Panc1 (cell line): Measurements from ENCODE around the gene OXCT1. TPM values are rescaled to one million over a fixed set of nuclear protein-coding genes. Genes with fewer than 3 reads are reported as not detected.

Experiments used
- ATAC-seq: fragments of 200-7000 bp; cut with Tn5 transposase; 2 replicates; pipeline ENCODE4 v1.9.1; 2020; ENCODE audit warnings: mild to moderate bottlenecking, moderate library complexity
- BruUV-seq: library from RNA; stranded (reverse); fragments of 400-500 nt; replicated peaks from 2 replicates; lab custom pipeline; 2021; lab: Mats Ljungman, UMichigan
- CTCF ChIA-PET: fragments of 300-600 bp; sonication (Branson Sonifier 250); formaldehyde crosslinking; loops from one replicate; lab custom pipeline; 2022; ENCODE audit warnings: antibody characterized with exemption; lab: Charles Lee
- POLR2A ChIA-PET: fragments of 300-600 bp; sonication (Branson Sonifier 250); formaldehyde crosslinking; loops from one replicate; lab custom pipeline; 2022; ENCODE audit warnings: antibody characterized with exemption; lab: Charles Lee
- DNase-seq: peaks from one replicate; pipeline ENCODE4 v3.0.0-alpha.2; 2010; ENCODE audit warnings: low read depth, low spot score
- H3K27ac ChIP-seq: 2 replicates; pipeline ENCODE4 v1.5.1; 2011; ENCODE audit warnings: mild to moderate bottlenecking, low read length, inconsistent platforms
- H3K27me3 ChIP-seq: fragments of 200-500 bp; sonication (Bioruptor generic); 2 replicates; pipeline ENCODE4 v1.6.0; 2014; ENCODE audit warnings: low read length, inconsistent platforms; ENCODE audit not compliant: control insufficient read depth, insufficient read depth
- H3K36me3 ChIP-seq: fragments of 200-500 bp; sonication (Bioruptor generic); 2 replicates; pipeline ENCODE4 v1.5.1; 2014; ENCODE audit warnings: inconsistent platforms, mild to moderate bottlenecking, low read length, moderate library complexity; ENCODE audit not compliant: control insufficient read depth, insufficient read depth
- H3K4me1 ChIP-seq: 2 replicates; pipeline ENCODE4 v1.5.1; 2011; ENCODE audit warnings: inconsistent platforms, mild to moderate bottlenecking, low read length, moderate library complexity; ENCODE audit not compliant: control insufficient read depth, insufficient read depth
- H3K4me3 ChIP-seq, 2 experiments: 2 replicates each; pipeline ENCODE4 v1.5.1; 2011 to 2012; ENCODE audit warnings: low read depth in 2 of 2, low read length in 2 of 2, mild to moderate bottlenecking in 2 of 2, inconsistent platforms in 1 of 2, moderate library complexity in 1 of 2
- H3K9me3 ChIP-seq: fragments of 200-500 bp; sonication (Bioruptor generic); 2 replicates; pipeline ENCODE4 v1.5.1; 2014; ENCODE audit warnings: low read depth, mild to moderate bottlenecking, inconsistent platforms, low read length, moderate library complexity; ENCODE audit not compliant: control insufficient read depth, insufficient read depth
- POLR2AphosphoS5 ChIP-seq: IDR thresholded peaks from 2 replicates; pipeline ENCODE4 v1.6.1; 2012; ENCODE audit warnings: mild to moderate bottlenecking, low read depth, low read length, moderate library complexity
- SIN3A ChIP-seq: IDR thresholded peaks from 2 replicates; pipeline ENCODE4 v1.6.1; 2012; ENCODE audit warnings: low read depth, mild to moderate bottlenecking, low read length, moderate library complexity, borderline replicate concordance; ENCODE audit not compliant: insufficient read depth
- TCF7L2 ChIP-seq: IDR thresholded peaks from 2 replicates; pipeline ENCODE4 v1.6.1; 2011; ENCODE audit warnings: mild to moderate bottlenecking, low read depth, low read length, inconsistent platforms
- in situ Hi-C: cut with HindIII; loops from 2 replicates; pipeline ENCODE4 v1.10.0; 2016; ENCODE audit warnings: low sequenced_read_pairs, low pct_unique_long_range_greater_than_20kb
- intact Hi-C: fragments of 100-400 bp; cut with micrococcal nuclease; formaldehyde crosslinking; loops from one replicate; pipeline ENCODE4 v1.10.0; 2022; ENCODE audit not compliant: unreplicated experiment
- total RNA-seq: library from RNA; stranded (reverse); gene quantifications from one replicate; pipeline ENCODE4 v1.2.1, GENCODE V29; 2021; ENCODE audit not compliant: unreplicated experiment
- TF ChIP-seq, protein P1 (sequence below), 2 experiments: IDR thresholded peaks; 2 replicates each; pipeline ENCODE4 v1.6.1; 2011 to 2012; ENCODE audit warnings: low read depth in 2 of 2, control low read depth in 1 of 2, low read length in 1 of 2, mild to moderate bottlenecking in 1 of 2, moderate library complexity in 1 of 2; ENCODE audit not compliant: insufficient read depth in 1 of 2
- TF ChIP-seq, protein P2 (sequence below): fragments of 450-650 bp; IDR thresholded peaks from 2 replicates; pipeline ENCODE4 v1.5.1; 2017; ENCODE audit warnings: mild to moderate bottlenecking

Gene OXCT1
- total RNA-seq, 1 experiment from 2014 or later: 10.5 TPM

DNA sequence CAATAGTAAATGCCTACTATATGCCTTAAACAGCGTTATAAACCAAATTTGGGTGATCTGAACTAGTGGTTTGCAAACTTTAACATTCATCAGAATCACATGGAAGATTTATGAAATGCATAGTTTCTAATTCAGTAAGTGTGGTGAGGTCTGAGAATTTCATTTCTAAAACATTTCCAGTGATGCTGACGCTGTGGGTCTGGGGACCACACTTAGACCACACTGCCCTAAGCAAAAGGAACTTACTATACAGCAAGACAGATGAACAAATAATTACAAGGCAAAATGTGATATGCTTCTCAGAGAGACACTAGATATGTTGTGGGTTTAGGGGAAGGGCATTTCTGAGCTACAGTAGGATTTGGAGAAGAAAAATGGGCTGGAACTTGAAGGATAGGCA lies 72.6 kb downstream of the OXCT1 start:
- Histone ChIP-seq H3K4me3 (no peak overlapping the region), H3K9me3 (no peaks in the 10 kb centered on the region), H3K4me1 (no peaks in the 10 kb centered on the region; the same call in none of the 2 replicates), H3K36me3 (no peaks in the 10 kb centered on the region), H3K27me3 (no peaks in the 10 kb centered on the region), H3K27ac (no peak overlapping the region)
- ChIA-PET POLR2A (no interaction called here), CTCF (no interaction called here)
- BruUV-seq: no TSS peak
- ATAC-seq (no peak), DNase-seq (no peak)
- intact Hi-C loops (no loop called here), in situ Hi-C loops (no loop called here)
- no peak for TF ChIP-seq POLR2AphosphoS5
- no peak for TF ChIP-seq TCF7L2
- TF ChIP-seq SIN3A: no peak
- TF ChIP-seq, protein P1, sequence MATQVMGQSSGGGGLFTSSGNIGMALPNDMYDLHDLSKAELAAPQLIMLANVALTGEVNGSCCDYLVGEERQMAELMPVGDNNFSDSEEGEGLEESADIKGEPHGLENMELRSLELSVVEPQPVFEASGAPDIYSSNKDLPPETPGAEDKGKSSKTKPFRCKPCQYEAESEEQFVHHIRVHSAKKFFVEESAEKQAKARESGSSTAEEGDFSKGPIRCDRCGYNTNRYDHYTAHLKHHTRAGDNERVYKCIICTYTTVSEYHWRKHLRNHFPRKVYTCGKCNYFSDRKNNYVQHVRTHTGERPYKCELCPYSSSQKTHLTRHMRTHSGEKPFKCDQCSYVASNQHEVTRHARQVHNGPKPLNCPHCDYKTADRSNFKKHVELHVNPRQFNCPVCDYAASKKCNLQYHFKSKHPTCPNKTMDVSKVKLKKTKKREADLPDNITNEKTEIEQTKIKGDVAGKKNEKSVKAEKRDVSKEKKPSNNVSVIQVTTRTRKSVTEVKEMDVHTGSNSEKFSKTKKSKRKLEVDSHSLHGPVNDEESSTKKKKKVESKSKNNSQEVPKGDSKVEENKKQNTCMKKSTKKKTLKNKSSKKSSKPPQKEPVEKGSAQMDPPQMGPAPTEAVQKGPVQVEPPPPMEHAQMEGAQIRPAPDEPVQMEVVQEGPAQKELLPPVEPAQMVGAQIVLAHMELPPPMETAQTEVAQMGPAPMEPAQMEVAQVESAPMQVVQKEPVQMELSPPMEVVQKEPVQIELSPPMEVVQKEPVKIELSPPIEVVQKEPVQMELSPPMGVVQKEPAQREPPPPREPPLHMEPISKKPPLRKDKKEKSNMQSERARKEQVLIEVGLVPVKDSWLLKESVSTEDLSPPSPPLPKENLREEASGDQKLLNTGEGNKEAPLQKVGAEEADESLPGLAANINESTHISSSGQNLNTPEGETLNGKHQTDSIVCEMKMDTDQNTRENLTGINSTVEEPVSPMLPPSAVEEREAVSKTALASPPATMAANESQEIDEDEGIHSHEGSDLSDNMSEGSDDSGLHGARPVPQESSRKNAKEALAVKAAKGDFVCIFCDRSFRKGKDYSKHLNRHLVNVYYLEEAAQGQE (IDR thresholded peaks at IDR 0.05; ENCODE audit: insufficient read depth in 1 of 2, low read depth in 2 of 2, low read length in 1 of 2): no peak
- TF ChIP-seq, protein P2, sequence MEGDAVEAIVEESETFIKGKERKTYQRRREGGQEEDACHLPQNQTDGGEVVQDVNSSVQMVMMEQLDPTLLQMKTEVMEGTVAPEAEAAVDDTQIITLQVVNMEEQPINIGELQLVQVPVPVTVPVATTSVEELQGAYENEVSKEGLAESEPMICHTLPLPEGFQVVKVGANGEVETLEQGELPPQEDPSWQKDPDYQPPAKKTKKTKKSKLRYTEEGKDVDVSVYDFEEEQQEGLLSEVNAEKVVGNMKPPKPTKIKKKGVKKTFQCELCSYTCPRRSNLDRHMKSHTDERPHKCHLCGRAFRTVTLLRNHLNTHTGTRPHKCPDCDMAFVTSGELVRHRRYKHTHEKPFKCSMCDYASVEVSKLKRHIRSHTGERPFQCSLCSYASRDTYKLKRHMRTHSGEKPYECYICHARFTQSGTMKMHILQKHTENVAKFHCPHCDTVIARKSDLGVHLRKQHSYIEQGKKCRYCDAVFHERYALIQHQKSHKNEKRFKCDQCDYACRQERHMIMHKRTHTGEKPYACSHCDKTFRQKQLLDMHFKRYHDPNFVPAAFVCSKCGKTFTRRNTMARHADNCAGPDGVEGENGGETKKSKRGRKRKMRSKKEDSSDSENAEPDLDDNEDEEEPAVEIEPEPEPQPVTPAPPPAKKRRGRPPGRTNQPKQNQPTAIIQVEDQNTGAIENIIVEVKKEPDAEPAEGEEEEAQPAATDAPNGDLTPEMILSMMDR: no peak

DNA sequence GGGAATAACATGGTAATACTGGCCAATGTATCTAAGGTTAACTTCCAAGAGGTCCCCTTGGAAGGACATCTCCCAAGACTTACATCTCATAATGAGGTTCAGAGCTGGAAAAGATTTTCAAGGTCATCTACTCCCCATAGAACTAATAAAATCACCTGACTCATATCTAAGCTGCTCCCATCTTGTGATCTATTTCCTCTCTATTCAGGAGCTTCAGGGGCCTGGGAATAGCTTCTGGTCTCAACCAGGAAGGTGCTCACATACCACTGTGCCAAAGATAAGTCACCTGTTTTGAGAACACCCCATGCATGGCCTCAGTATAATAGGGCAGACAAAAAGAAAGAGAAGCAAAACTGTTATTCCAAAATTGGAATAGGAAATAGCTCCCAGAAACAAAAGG lies 74.2 kb downstream of the OXCT1 start:
- intact Hi-C loops: no loop called here
- TF ChIP-seq TCF7L2: no peak
- TF ChIP-seq SIN3A: no peak
- TF ChIP-seq, protein P2: no peak
- no peak for TF ChIP-seq POLR2AphosphoS5
- TF ChIP-seq, protein P1 (IDR thresholded peaks at IDR 0.05; ENCODE audit: insufficient read depth in 1 of 2, low read depth in 2 of 2, low read length in 1 of 2): no peak
- in situ Hi-C loops: no loop called here
- no peaks in the 10 kb centered on the region; the same call in none of the 2 replicates for H3K4me1 ChIP-seq
- ATAC-seq (no peak), DNase-seq (no peak)
- ChIA-PET POLR2A (no interaction called here), CTCF (no interaction called here)
- no peaks in the 10 kb centered on the region for H3K36me3 ChIP-seq
- no peaks in the 10 kb centered on the region for H3K9me3 ChIP-seq
- no peak overlapping the region for H3K27ac ChIP-seq
- BruUV-seq: no TSS peak
- H3K4me3 ChIP-seq: no peak overlapping the region
- no peaks in the 10 kb centered on the region for H3K27me3 ChIP-seq
